Muscle layer of duodenum (tissue), 2 donors: Measurements from ENCODE around the gene YWHAH.

Source experiments
- H3K27ac ChIP-seq: one replicate; pipeline ENCODE4 v1.7.0; 2013; ENCODE audit warnings: mild to moderate bottlenecking, low read length
- H3K27me3 ChIP-seq: one replicate; pipeline ENCODE4 v1.7.0; 2013; ENCODE audit warnings: low read depth, mild to moderate bottlenecking, control low read depth, low read length
- H3K36me3 ChIP-seq, 2 donors: one replicate each; pipeline ENCODE4 v1.7.0; 2013; ENCODE audit warnings: low read length in 2 of 2, control low read depth in 1 of 2, mild to moderate bottlenecking in 1 of 2; ENCODE audit not compliant: insufficient read depth in 2 of 2, control insufficient read depth in 1 of 2
- H3K4me1 ChIP-seq, 2 donors: one replicate each; pipeline ENCODE4 v1.7.0; 2013; ENCODE audit warnings: low read length in 2 of 2, mild to moderate bottlenecking in 2 of 2, control low read depth in 1 of 2, moderate library complexity in 1 of 2; ENCODE audit not compliant: insufficient read depth in 2 of 2, control insufficient read depth in 1 of 2
- H3K4me3 ChIP-seq, 2 donors: one replicate each; pipeline ENCODE4 v1.7.0; 2013; ENCODE audit warnings: low read length in 2 of 2, low read depth in 1 of 2, mild to moderate bottlenecking in 1 of 2
- H3K9me3 ChIP-seq, 2 donors: one replicate each; pipeline ENCODE4 v1.7.0; 2013; ENCODE audit warnings: low read length in 2 of 2, control low read depth in 1 of 2, mild to moderate bottlenecking in 1 of 2; ENCODE audit not compliant: control insufficient read depth in 1 of 2
- donor health status: healthy.

YWHAH gene

GRCh38 chr22:31938296-31938695 is 6.0 kb upstream of the YWHAH start:
- H3K27ac ChIP-seq = no peak overlapping the region
- no peaks in the 10 kb centered on the region for H3K36me3 ChIP-seq
- H3K27me3 ChIP-seq = no peaks in the 10 kb centered on the region
- no peaks in the 10 kb centered on the region for H3K9me3 ChIP-seq
- no peak overlapping the region for H3K4me3 ChIP-seq
- H3K4me1 ChIP-seq = no peaks in the 10 kb centered on the region

- H3K4me3 ChIP-seq = no peak overlapping the region
- no peaks in the 10 kb centered on the region for H3K9me3 ChIP-seq
- no peaks in the 10 kb centered on the region for H3K27me3 ChIP-seq
- no peaks in the 10 kb centered on the region for H3K36me3 ChIP-seq
- no peaks in the 10 kb centered on the region for H3K4me1 ChIP-seq
- no peak overlapping the region for H3K27ac ChIP-seq
Observed at GRCh38 chr22:31940506-31940905, 3.8 kb upstream of the YWHAH start.

- Histone ChIP-seq H3K27ac (no peak overlapping the region), H3K4me1 (peaks cover 10 to 11% of the 10 kb centered on the region in 2 donors), H3K27me3 (no peaks in the 10 kb centered on the region)
Observed at GRCh38 chr22:31942091-31942490, 2.2 kb upstream of the YWHAH start.

GRCh38 chr22:31943206-31943977 is 943 bp upstream of the YWHAH start:
- H3K4me3 ChIP-seq = peak overlapping the region; percentile 45 to 79

More at GRCh38 chr22:31942091-31942490, 2.2 kb upstream of the YWHAH start:
- Histone ChIP-seq H3K9me3 (no peaks in the 10 kb centered on the region), H3K4me3 (no peak overlapping the region), H3K36me3 (no peaks in the 10 kb centered on the region)

GRCh38 chr22:31944700-31945442 is 536 bp downstream of the YWHAH start:
- Histone ChIP-seq H3K9me3 (no peaks in the 10 kb centered on the region), H3K27me3 (no peaks in the 10 kb centered on the region), H3K4me3 (peak overlapping the region; percentile 79 to 81), H3K4me1 (peaks cover 11 to 14% of the 10 kb centered on the region in 2 donors), H3K36me3 (peaks cover 0 to 5% of the 10 kb centered on the region in 2 donors), H3K27ac (peak overlapping the region; percentile 82)

More at GRCh38 chr22:31943206-31943977, 943 bp upstream of the YWHAH start:
- Histone ChIP-seq H3K9me3 (no peaks in the 10 kb centered on the region), H3K4me1 (peaks cover 11 to 14% of the 10 kb centered on the region in 2 donors), H3K27me3 (no peaks in the 10 kb centered on the region), H3K27ac (peak overlapping the region; percentile 87), H3K36me3 (peaks cover 0 to 5% of the 10 kb centered on the region in 2 donors)

- H3K4me1 ChIP-seq = peaks cover 14 to 15% of the 10 kb centered on the region in 2 donors
- H3K27me3 ChIP-seq = no peaks in the 10 kb centered on the region
- H3K27ac ChIP-seq = peak overlapping the region; percentile 82
- H3K9me3 ChIP-seq = no peaks in the 10 kb centered on the region
- peaks cover 4 to 5% of the 10 kb centered on the region in 2 donors for H3K36me3 ChIP-seq
- peak overlapping the region; percentile 79 to 81 for H3K4me3 ChIP-seq
Observed at GRCh38 chr22:31945443-31945855, 1.1 kb downstream of the YWHAH start.

- Histone ChIP-seq H3K36me3 (peaks cover 4 to 5% of the 10 kb centered on the region in 2 donors), H3K9me3 (no peaks in the 10 kb centered on the region), H3K27me3 (no peaks in the 10 kb centered on the region), H3K4me3 (peak overlapping the region; percentile 79 to 81), H3K4me1 (peaks cover 14 to 18% of the 10 kb centered on the region in 2 donors), H3K27ac (peak overlapping the region; percentile 82)
Observed at GRCh38 chr22:31945971-31946680, 1.8 kb downstream of the YWHAH start.

- Histone ChIP-seq H3K27me3 (no peaks in the 10 kb centered on the region), H3K9me3 (no peaks in the 10 kb centered on the region), H3K4me1 (peaks cover 25 to 30% of the 10 kb centered on the region in 2 donors), H3K27ac (peak overlapping the region; percentile 24), H3K4me3 (peak overlapping the region in 1 of 2 donors; percentile 81), H3K36me3 (peaks cover 4 to 5% of the 10 kb centered on the region in 2 donors)
Observed at GRCh38 chr22:31947296-31947695, 3.0 kb downstream of the YWHAH start.

- H3K27me3 ChIP-seq = no peaks in the 10 kb centered on the region
- peaks cover 4 to 5% of the 10 kb centered on the region in 2 donors for H3K36me3 ChIP-seq
- no peak overlapping the region for H3K4me3 ChIP-seq
- no peak overlapping the region for H3K27ac ChIP-seq
- no peaks in the 10 kb centered on the region for H3K9me3 ChIP-seq
- H3K4me1 ChIP-seq = peaks cover 32 to 37% of the 10 kb centered on the region in 2 donors
Observed at GRCh38 chr22:31948002-31948401, 3.7 kb downstream of the YWHAH start.

- peaks cover 4 to 5% of the 10 kb centered on the region in 2 donors for H3K36me3 ChIP-seq
- no peaks in the 10 kb centered on the region for H3K9me3 ChIP-seq
- no peak overlapping the region for H3K4me3 ChIP-seq
- no peak overlapping the region for H3K27ac ChIP-seq
- H3K4me1 ChIP-seq = peaks cover 40 to 51% of the 10 kb centered on the region in 2 donors
- no peaks in the 10 kb centered on the region for H3K27me3 ChIP-seq
Observed at GRCh38 chr22:31950226-31950625, 5.9 kb downstream of the YWHAH start.
